Adrenal gland (tissue), 5 donors: ENCODE data around the gene GFOD1.

Experiments
- POLR2A ChIP-seq, 2 donors: fragments of 450-650 bp; IDR thresholded peaks; one replicate each; pipeline ENCODE4 v1.6.1; 2017; ENCODE audit warnings: antibody characterized with exemption in 2 of 2, mild to moderate bottlenecking in 2 of 2, moderate library complexity in 1 of 2
- TF ChIP-seq, protein P1 (sequence below), 6 experiments: fragments of 450-650 bp in 4 of 6; fragments of 200-600 bp in 2 of 6; sonication (generic) in 1 of 6; IDR thresholded peaks; 1 replicate in 5 of 6; 2 replicates in 1 of 6; pipeline versions ENCODE4 v1.5.1 to v1.8.0; 2016 to 2021; ENCODE audit warnings: antibody characterized with exemption in 6 of 6, mild to moderate bottlenecking in 2 of 6, moderate library complexity in 1 of 6
- donor health status: DM: no; HTN: no; CAD: no.

DNA sequence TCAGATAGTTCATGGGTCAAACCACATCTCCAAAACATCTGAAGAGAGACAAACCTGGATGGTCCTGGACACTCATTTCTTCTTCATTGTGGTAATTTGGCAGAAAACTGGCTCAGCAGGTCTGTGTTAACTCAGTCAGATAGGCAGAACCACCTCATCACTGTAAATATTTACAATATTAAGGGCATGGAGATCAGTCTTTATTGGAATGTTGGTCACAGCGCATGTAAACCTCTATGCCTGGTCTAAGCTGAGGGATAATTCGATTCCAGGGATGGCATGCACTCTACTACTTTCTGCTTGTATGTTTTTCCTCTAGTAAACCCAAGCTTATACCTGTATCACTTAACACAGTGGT is 155.1 kb downstream of the GFOD1 start:
- no peak for TF ChIP-seq POLR2A (IDR thresholded peaks at IDR 0.05)
- TF ChIP-seq, protein P1, sequence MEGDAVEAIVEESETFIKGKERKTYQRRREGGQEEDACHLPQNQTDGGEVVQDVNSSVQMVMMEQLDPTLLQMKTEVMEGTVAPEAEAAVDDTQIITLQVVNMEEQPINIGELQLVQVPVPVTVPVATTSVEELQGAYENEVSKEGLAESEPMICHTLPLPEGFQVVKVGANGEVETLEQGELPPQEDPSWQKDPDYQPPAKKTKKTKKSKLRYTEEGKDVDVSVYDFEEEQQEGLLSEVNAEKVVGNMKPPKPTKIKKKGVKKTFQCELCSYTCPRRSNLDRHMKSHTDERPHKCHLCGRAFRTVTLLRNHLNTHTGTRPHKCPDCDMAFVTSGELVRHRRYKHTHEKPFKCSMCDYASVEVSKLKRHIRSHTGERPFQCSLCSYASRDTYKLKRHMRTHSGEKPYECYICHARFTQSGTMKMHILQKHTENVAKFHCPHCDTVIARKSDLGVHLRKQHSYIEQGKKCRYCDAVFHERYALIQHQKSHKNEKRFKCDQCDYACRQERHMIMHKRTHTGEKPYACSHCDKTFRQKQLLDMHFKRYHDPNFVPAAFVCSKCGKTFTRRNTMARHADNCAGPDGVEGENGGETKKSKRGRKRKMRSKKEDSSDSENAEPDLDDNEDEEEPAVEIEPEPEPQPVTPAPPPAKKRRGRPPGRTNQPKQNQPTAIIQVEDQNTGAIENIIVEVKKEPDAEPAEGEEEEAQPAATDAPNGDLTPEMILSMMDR (IDR thresholded peaks at IDR 0.05), result no peak
